ENCODE data around the gene MALT1.

Gene MALT1

GRCh38 chr18:58653814-58654509, 17.3 kb upstream of the MALT1 start:
- no peak for DNase-seq

GRCh38 chr18:58654896-58655614, 16.2 kb upstream of the MALT1 start:
- DNase-seq, result no peak

- DNase-seq, result no peak
Observed at GRCh38 chr18:58657081-58657480, 14.2 kb upstream of the MALT1 start.

- DNase-seq, result no peak
Observed at GRCh38 chr18:58657494-58657893, 13.8 kb upstream of the MALT1 start.

GRCh38 chr18:58659691-58660090, 11.6 kb upstream of the MALT1 start:
- no peak for DNase-seq

GRCh38 chr18:58660915-58661314, 10.3 kb upstream of the MALT1 start:
- no peak for DNase-seq

- DNase-seq, result no peak
Observed at GRCh38 chr18:58661423-58661822, 9.8 kb upstream of the MALT1 start.

- no peak for DNase-seq
Observed at GRCh38 chr18:58662118-58662517, 9.1 kb upstream of the MALT1 start.

- DNase-seq, result no peak
Observed at GRCh38 chr18:58666176-58666575, 5.1 kb upstream of the MALT1 start.

- DNase-seq, result no peak
Observed at GRCh38 chr18:58668211-58668610, 3.1 kb upstream of the MALT1 start.

- DNase-seq, result no peak
Observed at GRCh38 chr18:58668897-58669296, 2.4 kb upstream of the MALT1 start.

- no peak for DNase-seq
Observed at GRCh38 chr18:58669731-58670378, 1.4 kb upstream of the MALT1 start.

- DNase-seq, result no peak
Observed at GRCh38 chr18:58670404-58671110, 708 bp upstream of the MALT1 start.

GRCh38 chr18:58671632-58672564, 633 bp downstream of the MALT1 start:
- peak; percentile 50 to 54 for DNase-seq

- DNase-seq, result no peak
Observed at GRCh38 chr18:58674159-58674558, 2.9 kb downstream of the MALT1 start.

GRCh38 chr18:58674863-58675472, 3.7 kb downstream of the MALT1 start:
- no peak for DNase-seq

- DNase-seq, result no peak
Observed at GRCh38 chr18:58676270-58676669, 5.0 kb downstream of the MALT1 start.

GRCh38 chr18:58682429-58683069, 11.3 kb downstream of the MALT1 start:
- no peak for DNase-seq

- DNase-seq, result peak; percentile 55 to 61
Observed at GRCh38 chr18:58687871-58688308, 16.6 kb downstream of the MALT1 start.

- no peak for DNase-seq
Observed at GRCh38 chr18:58690259-58690658, 19.0 kb downstream of the MALT1 start.

GRCh38 chr18:58691256-58691655, 20.0 kb downstream of the MALT1 start:
- DNase-seq, result no peak
